Subcutaneous adipose tissue (tissue), 4 donors: ENCODE measurements around the gene CAMSAP1. TPM values are rescaled to one million over a fixed set of nuclear protein-coding genes. Genes with fewer than 3 reads are reported as not detected.

ENCODE experiments used
- CTCF ChIP-seq: fragments of 450-650 bp; IDR thresholded peaks from one replicate; pipeline ENCODE4 v1.5.1; 2016; ENCODE audit warnings: low read depth, mild to moderate bottlenecking, control low read depth, antibody characterized with exemption, moderate library complexity
- total RNA-seq, 4 donors: library from RNA; depleted of rRNA; stranded (reverse); fragments of >200 nt; gene quantifications; one replicate each; pipeline ENCODE4 v1.1.0, GENCODE V29; 2016

Gene CAMSAP1
- total RNA-seq, 4 donors from 2014 or later = 23.6 to 35.0 (median 24.1) TPM

DNA sequence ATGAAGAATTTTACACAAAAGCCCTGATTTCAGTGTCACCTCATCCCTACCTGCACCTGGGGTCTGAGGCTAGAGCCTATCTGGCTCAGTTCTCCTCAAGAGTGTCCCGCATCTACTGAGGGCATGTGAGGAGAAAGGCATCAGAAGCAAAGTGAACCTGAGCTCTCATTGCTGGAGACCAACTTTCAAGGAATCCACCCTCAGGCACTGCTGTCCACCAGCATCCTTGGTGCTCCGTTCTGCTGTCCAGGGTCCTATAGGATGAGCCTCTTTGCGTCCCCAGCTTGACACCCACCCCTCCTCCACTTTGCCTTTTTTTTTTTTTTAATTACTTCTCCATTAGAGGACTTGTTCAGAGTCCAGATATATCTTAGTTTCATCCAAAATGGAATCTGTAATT lies 49.5 kb downstream of the CAMSAP1 start:
- no peak for TF ChIP-seq CTCF

DNA sequence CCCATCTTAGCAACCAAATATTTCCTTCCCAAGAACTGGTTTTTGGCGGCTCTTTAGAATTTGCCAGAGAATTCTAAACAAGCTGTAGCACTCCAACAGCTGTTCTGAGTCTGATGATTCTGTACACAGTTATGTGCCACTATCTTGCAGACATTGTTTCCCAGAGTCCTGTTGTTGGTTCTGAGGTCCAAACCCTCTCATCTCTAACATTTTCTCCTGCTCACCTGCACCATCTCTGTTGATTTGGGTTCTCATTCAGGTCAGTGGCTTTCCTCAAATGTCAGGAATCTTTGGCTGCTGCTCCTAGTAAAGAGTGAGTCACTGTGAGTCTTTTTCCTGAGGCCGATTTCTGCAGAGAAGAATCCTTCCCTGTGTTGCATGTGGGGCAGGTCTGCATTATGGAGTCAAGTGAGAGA lies 50.0 kb downstream of the CAMSAP1 start:
- TF ChIP-seq CTCF = no peak

DNA sequence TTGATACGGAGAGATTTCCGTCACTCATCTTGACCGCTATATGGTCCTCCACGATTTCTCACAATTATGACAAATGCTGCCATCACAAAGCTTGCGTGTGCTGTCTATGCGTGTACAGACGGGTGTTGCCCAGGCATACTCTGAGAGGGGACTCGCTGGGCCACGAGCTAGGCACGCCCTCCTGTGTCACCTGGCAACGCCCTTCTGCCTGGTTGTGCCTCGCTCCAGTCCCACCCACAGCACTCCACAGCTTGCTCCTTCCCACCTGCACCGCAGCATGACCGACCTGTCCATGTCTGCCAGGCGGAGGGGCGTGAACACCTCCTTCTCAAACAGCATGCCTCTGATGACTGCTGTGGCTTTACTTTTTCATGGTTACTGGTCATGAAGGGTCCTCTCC lies 55.6 kb downstream of the CAMSAP1 start:
- TF ChIP-seq CTCF = no peak

GRCh38 chr9:135850737-135851136 lies 56.6 kb downstream of the CAMSAP1 start:
- TF ChIP-seq CTCF = no peak

DNA sequence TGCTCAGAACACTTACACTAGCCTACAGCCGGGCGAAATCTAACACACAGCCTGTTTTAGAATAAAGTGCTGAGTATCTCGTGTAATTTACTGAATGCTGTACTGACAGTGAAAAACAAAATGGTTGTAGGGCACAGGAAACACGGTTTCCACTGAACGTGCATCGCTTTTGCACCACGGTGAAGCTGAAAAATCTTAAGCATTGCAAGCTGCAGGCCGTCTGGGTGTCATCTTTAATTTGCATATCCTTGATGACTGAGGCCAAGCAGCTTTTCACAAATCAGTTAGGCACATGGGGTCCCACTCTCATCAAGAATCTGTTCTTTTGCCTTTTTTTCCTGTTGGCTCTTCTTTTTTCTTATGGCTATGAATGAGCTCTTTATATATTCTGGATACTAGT lies 58.2 kb downstream of the CAMSAP1 start:
- TF ChIP-seq CTCF = no peak

GRCh38 chr9:135848341-135849047 lies 58.9 kb downstream of the CAMSAP1 start:
- TF ChIP-seq CTCF = no peak

DNA sequence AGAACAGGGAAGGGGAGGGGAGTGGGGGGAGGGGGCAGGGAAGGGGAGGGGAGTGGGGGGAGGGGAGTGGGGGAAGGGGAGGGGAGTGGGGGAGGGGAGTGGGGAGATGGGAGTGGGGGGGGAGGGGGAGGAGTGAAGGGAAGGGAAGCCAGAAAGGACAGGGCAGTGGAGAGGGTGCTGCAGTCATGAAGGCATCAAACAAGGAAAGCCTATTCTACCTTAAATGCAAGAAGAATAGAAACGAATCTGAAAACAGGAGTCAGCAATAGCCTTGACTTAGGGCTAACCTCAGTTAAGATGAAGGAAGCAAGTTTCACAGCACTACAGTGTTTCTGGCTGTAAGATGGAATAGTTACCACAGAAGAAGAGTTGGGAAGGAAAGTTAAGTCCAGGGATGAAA lies 59.5 kb downstream of the CAMSAP1 start:
- no peak for TF ChIP-seq CTCF
